CD14-positive monocyte (primary cell): ENCODE measurements around the gene NEUROD2. TPM values are rescaled to one million over a fixed set of nuclear protein-coding genes. Genes with fewer than 3 reads are reported as not detected.

ENCODE experiments used
- DNase-seq, 3 donors: peaks; one replicate each; pipeline ENCODE4 v3.0.0-alpha.2; 2011 to 2022
- H2AFZ ChIP-seq: 2 replicates; pipeline ENCODE4 v1.6.0; 2012; ENCODE audit warnings: mild to moderate bottlenecking, low read depth, low read length, inconsistent platforms; ENCODE audit not compliant: insufficient read depth, poor library complexity, severe bottlenecking
- H3K27ac ChIP-seq, 2 donors: 1 replicate in 1 of 2; 2 replicates in 1 of 2; pipeline ENCODE4 v1.5.1; 2012 to 2013; ENCODE audit warnings: low read length in 2 of 2, control low read depth in 1 of 2, inconsistent platforms in 1 of 2, low read depth in 1 of 2, mild to moderate bottlenecking in 1 of 2
- H3K27me3 ChIP-seq, 2 donors: one replicate each; pipeline versions ENCODE4 v1.6.0 to v1.6.1; 2011 to 2013; ENCODE audit warnings: low read length in 2 of 2; ENCODE audit not compliant: control insufficient read depth in 2 of 2, insufficient read depth in 2 of 2
- H3K36me3 ChIP-seq, 2 donors: replicated peaks in 1 of 2; 1 replicate in 1 of 2; 2 replicates in 1 of 2; pipeline versions ENCODE4 v1.5.1 to v1.6.1; 2012 to 2013; ENCODE audit warnings: low read length in 2 of 2, control low read depth in 1 of 2, inconsistent platforms in 1 of 2, mild to moderate bottlenecking in 1 of 2; ENCODE audit not compliant: insufficient read depth in 2 of 2, control insufficient read depth in 1 of 2
- H3K4me1 ChIP-seq, 2 donors: 1 replicate in 1 of 2; 2 replicates in 1 of 2; pipeline versions ENCODE4 v1.5.1 to v1.6.1; 2012 to 2013; ENCODE audit warnings: low read length in 2 of 2, control low read depth in 1 of 2, inconsistent platforms in 1 of 2, mild to moderate bottlenecking in 1 of 2, moderate library complexity in 1 of 2; ENCODE audit not compliant: insufficient read depth in 2 of 2, control insufficient read depth in 1 of 2
- H3K4me2 ChIP-seq: replicated peaks from 2 replicates; pipeline ENCODE3; 2012; ENCODE audit warnings: low read length, moderate library complexity, mild to moderate bottlenecking; ENCODE audit not compliant: poor library complexity, severe bottlenecking; ENCODE audit errors: extremely low read depth
- H3K4me3 ChIP-seq, 3 experiments: fragments of 200-600 bp in 1 of 3; sonication (generic) in 1 of 3; replicated peaks in 1 of 3; 1 replicate in 2 of 3; 2 replicates in 1 of 3; pipeline ENCODE4 v1.5.1; 2011 to 2013; ENCODE audit warnings: low read length in 3 of 3, mild to moderate bottlenecking in 3 of 3, control low read depth in 2 of 3, low read depth in 2 of 3, inconsistent platforms in 1 of 3, moderate library complexity in 1 of 3
- H3K79me2 ChIP-seq: 2 replicates; pipeline ENCODE4 v1.6.0; 2012; ENCODE audit warnings: mild to moderate bottlenecking, control low read depth, inconsistent platforms, low read length, moderate library complexity; ENCODE audit not compliant: insufficient read depth
- H3K9ac ChIP-seq: 2 replicates; pipeline ENCODE4 v1.6.0; 2017; ENCODE audit warnings: low read length, mild to moderate bottlenecking; ENCODE audit not compliant: insufficient read depth, poor library complexity, severe bottlenecking
- H3K9me3 ChIP-seq, 2 donors: replicated peaks in 1 of 2; 1 replicate in 1 of 2; 2 replicates in 1 of 2; pipeline versions ENCODE4 v1.5.1 to v1.6.1; 2012 to 2013; ENCODE audit warnings: low read length in 2 of 2, control low read depth in 1 of 2; ENCODE audit not compliant: control insufficient read depth in 1 of 2, insufficient read depth in 1 of 2
- H4K20me1 ChIP-seq: 2 replicates; pipeline ENCODE4 v1.6.0; 2012; ENCODE audit warnings: mild to moderate bottlenecking, low read length, control low read depth, moderate library complexity; ENCODE audit not compliant: insufficient read depth
- H3K27ac Mint-ChIP-seq, 7 donors: one replicate each; pipeline ENCODE4 v1.8.0; 2020; ENCODE audit warnings: mild to moderate bottlenecking in 7 of 7, mixed read lengths in 7 of 7, moderate library complexity in 6 of 7, inconsistent platforms in 2 of 7
- H3K27me3 Mint-ChIP-seq, 3 donors: one replicate each; pipeline ENCODE4 v1.8.0; 2021 to 2022; ENCODE audit warnings: low read depth in 3 of 3, mild to moderate bottlenecking in 3 of 3, mixed read lengths in 3 of 3, moderate library complexity in 3 of 3, inconsistent platforms in 1 of 3
- H3K36me3 Mint-ChIP-seq, 2 donors: one replicate each; pipeline ENCODE4 v1.8.0; 2020; ENCODE audit warnings: mixed read lengths in 2 of 2, inconsistent platforms in 1 of 2, mild to moderate bottlenecking in 1 of 2
- H3K4me1 Mint-ChIP-seq: one replicate; pipeline ENCODE4 v1.8.0; 2020; ENCODE audit warnings: mild to moderate bottlenecking, mixed read lengths
- H3K4me3 Mint-ChIP-seq, 2 donors: one replicate each; pipeline ENCODE4 v1.8.0; 2020; ENCODE audit warnings: mild to moderate bottlenecking in 2 of 2, mixed read lengths in 2 of 2, moderate library complexity in 1 of 2
- H3K9me3 Mint-ChIP-seq, 7 donors: one replicate each; pipeline ENCODE4 v1.8.0; 2020 to 2022; ENCODE audit warnings: mixed read lengths in 7 of 7, mild to moderate bottlenecking in 6 of 7, moderate library complexity in 6 of 7, inconsistent platforms in 2 of 7
- CTCF ChIP-seq: fragments of 200-600 bp; IDR thresholded peaks from one replicate; pipeline ENCODE4 v1.8.0; 2022; ENCODE audit warnings: antibody characterized with exemption, mild to moderate bottlenecking
- WGBS: methylation state at CpG from one replicate; pipeline ENCODE4 v1.1.5; 2013; ENCODE audit warnings: missing lambda C conversion rate; ENCODE audit not compliant: insufficient coverage; 5-methylcytosine and 5-hydroxymethylcytosine counted together
- intact Hi-C, 2 donors: fragments of 100-400 bp; cut with micrococcal nuclease; formaldehyde crosslinking; loops; one replicate each; pipeline versions ENCODE4 v1.15.0 to v1.15.1; 2023
- polyA plus RNA-seq, 3 donors: library from polyadenylated mRNA; depleted of rRNA in 1 of 3; unstranded in 2 of 3; stranded (reverse) in 1 of 3; fragments of 300-500 nt in 2 of 3; fragments of >200 nt in 1 of 3; fragmentation: Illumina TruSeq in 2 of 3; gene quantifications; 1 replicate in 2 of 3; 2 replicates in 1 of 3; pipeline ENCODE4 v1.2.3, GENCODE V29; 2012 to 2021

NEUROD2 gene
- polyA plus RNA-seq, 3 donors: not detected

- Mint-ChIP-seq H3K4me3 (no peak overlapping the region), H3K27ac (peak overlapping the region in 4 of 7 donors; percentile 3 to 69 (median 26)), H3K27me3 (peaks cover 0 to 3% (median 1%) of the 10 kb centered on the region in 3 donors), H3K9me3 (no peaks in the 10 kb centered on the region), H3K36me3 (peaks cover 44 to 57% of the 10 kb centered on the region in 2 donors), H3K4me1 (peaks cover 23% of the 10 kb centered on the region)
- Histone ChIP-seq H3K9me3 (no peaks in the 10 kb centered on the region), H3K79me2 (peaks cover 29% of the 10 kb centered on the region), H3K4me3 (no peak overlapping the region), H3K36me3 (peaks cover 23 to 45% of the 10 kb centered on the region in 2 donors), H3K9ac (no peak overlapping the region), H4K20me1 (peaks cover 93% of the 10 kb centered on the region), H3K27ac (peak overlapping the region in 1 of 2 donors; percentile 14), H3K4me2 (no peak overlapping the region), H3K4me1 (peaks cover 0 to 2% of the 10 kb centered on the region in 2 donors), H2AFZ (no peak overlapping the region), H3K27me3 (no peaks in the 10 kb centered on the region)
- intact Hi-C loops: no loop called here
- no peak for TF ChIP-seq CTCF
- no peak for DNase-seq
- WGBS: 81% methylated on average over 6 of the region's 7 CpGs
These were observed 45.0 kb upstream of the NEUROD2 start for GRCh38 chr17:39652587-39653315.

DNA sequence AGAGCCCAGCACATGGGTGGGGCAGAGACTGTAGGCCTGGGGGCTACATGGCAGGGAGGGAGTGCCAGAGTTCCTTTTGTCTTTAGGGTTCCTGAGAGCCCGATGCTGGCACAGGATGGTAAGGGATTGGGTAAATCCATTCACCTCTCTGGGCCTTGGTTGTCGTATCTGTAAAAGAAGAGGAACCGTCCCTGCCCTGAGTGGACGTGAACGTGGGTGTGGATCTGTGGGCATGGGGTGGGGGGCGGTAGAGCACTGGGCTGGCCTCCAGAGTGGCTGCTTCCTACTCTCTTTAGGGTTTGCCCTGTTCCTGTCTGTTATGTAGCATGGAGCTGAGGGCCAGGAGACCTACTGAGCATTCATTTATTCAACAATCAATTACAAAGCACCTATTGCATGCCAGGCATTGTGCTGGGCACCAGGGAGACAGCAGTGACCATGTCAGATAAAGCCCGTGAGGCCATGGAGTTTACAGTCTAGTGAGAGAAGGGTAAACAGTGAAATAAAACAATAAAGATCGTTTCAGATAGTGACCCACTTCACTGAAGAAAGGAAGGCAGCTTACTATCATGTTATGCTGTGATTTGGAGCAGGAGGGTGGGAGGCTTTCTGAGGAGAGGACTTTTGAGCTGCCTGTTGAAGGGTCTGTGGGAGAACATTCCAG is 44.3 kb upstream of the NEUROD2 start:
- Mint-ChIP-seq H3K4me1 (peaks cover 23% of the 10 kb centered on the region), H3K27me3 (peaks cover 0 to 3% (median 1%) of the 10 kb centered on the region in 3 donors), H3K4me3 (no peak overlapping the region), H3K36me3 (peaks cover 40 to 50% of the 10 kb centered on the region in 2 donors), H3K9me3 (no peaks in the 10 kb centered on the region), H3K27ac (peak overlapping the region in 5 of 7 donors; percentile 3 to 72 (median 41))
- DNase-seq: no peak
- TF ChIP-seq CTCF: no peak
- no peak overlapping the region for H3K4me2 ChIP-seq
- intact Hi-C loops: no loop called here
- no peaks in the 10 kb centered on the region for H3K27me3 ChIP-seq
- peaks cover 0 to 2% of the 10 kb centered on the region in 2 donors for H3K4me1 ChIP-seq
- no peaks in the 10 kb centered on the region for H3K9me3 ChIP-seq
- H4K20me1 ChIP-seq: peaks cover 94% of the 10 kb centered on the region
- H3K27ac ChIP-seq: peak overlapping the region in 1 of 2 donors; percentile 14
- peaks cover 36% of the 10 kb centered on the region for H3K79me2 ChIP-seq
- no peak overlapping the region for H2AFZ ChIP-seq
- H3K36me3 ChIP-seq: peaks cover 18 to 38% of the 10 kb centered on the region in 2 donors
- no peak overlapping the region for H3K4me3 ChIP-seq
- 73% methylated on average over 4 of the region's 8 CpGs for WGBS
- no peak overlapping the region for H3K9ac ChIP-seq
